ENCODE results near the gene SEC14L6.

DNA sequence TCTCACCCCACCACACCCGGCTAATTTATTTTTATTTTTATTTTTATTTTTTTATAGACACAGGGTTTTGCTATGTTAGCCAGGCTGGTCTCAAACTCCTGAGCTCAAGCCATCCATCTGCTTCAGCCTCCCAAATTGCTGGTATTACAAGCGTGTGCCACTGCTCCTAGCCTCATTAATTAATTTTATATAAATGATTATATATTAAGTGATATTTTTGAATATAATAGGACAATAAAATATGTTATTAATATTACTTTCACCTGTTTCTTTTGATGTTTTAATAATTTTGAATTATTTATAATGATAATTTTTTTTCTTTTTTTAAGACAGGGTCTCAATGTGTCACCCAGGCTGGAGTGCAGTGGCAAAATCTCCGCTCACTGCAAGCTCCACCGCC lies 38.9 kb downstream of the SEC14L6 start:
- TF ChIP-seq, protein P1, sequence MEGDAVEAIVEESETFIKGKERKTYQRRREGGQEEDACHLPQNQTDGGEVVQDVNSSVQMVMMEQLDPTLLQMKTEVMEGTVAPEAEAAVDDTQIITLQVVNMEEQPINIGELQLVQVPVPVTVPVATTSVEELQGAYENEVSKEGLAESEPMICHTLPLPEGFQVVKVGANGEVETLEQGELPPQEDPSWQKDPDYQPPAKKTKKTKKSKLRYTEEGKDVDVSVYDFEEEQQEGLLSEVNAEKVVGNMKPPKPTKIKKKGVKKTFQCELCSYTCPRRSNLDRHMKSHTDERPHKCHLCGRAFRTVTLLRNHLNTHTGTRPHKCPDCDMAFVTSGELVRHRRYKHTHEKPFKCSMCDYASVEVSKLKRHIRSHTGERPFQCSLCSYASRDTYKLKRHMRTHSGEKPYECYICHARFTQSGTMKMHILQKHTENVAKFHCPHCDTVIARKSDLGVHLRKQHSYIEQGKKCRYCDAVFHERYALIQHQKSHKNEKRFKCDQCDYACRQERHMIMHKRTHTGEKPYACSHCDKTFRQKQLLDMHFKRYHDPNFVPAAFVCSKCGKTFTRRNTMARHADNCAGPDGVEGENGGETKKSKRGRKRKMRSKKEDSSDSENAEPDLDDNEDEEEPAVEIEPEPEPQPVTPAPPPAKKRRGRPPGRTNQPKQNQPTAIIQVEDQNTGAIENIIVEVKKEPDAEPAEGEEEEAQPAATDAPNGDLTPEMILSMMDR (IDR thresholded peaks at IDR 0.05; ENCODE audit: low read length): no peak
- TF ChIP-seq EZH2 (optimal IDR thresholded peaks at IDR 0.05; ENCODE audit: low read depth, low read length): no peak
